Transverse colon (tissue), 4 donors: ENCODE results near the gene ANKMY2.

ENCODE experiments used
- CTCF ChIP-seq, 5 experiments: fragments of 200-600 bp in 3 of 5; fragments of 450-650 bp in 2 of 5; sonication (generic) in 3 of 5; IDR thresholded peaks; 1 replicate in 2 of 5; 2 replicates in 3 of 5; pipeline ENCODE4 v1.5.1; 2016 to 2017; ENCODE audit warnings: antibody characterized with exemption in 5 of 5, inconsistent platforms in 3 of 5, mild to moderate bottlenecking in 2 of 5, moderate library complexity in 1 of 5
- EP300 ChIP-seq: sonication (generic); formaldehyde crosslinking; IDR thresholded peaks from one replicate; pipeline ENCODE4 v1.6.1; 2017; ENCODE audit warnings: antibody characterized with exemption, low read depth
- POLR2AphosphoS5 ChIP-seq, 3 donors: sonication (generic); formaldehyde crosslinking; IDR thresholded peaks; one replicate each; pipeline ENCODE4 v1.6.1; 2016; ENCODE audit warnings: antibody characterized with exemption in 3 of 3

- TF ChIP-seq CTCF (IDR thresholded peaks at IDR 0.05) (no peak), EP300 (no peak), POLR2AphosphoS5 (IDR thresholded peaks at IDR 0.05) (no peak)
Observed at GRCh38 chr7:16634271-16634738, 11.2 kb downstream of the ANKMY2 start.
